Measurements from ENCODE around the gene ACOT9.
"Not testable (repeated sequence)": the region's sequence is repeated elsewhere in the genome, so short reads cannot be mapped to it uniquely, and the experiment has no call there.

ACOT9 gene

DNA sequence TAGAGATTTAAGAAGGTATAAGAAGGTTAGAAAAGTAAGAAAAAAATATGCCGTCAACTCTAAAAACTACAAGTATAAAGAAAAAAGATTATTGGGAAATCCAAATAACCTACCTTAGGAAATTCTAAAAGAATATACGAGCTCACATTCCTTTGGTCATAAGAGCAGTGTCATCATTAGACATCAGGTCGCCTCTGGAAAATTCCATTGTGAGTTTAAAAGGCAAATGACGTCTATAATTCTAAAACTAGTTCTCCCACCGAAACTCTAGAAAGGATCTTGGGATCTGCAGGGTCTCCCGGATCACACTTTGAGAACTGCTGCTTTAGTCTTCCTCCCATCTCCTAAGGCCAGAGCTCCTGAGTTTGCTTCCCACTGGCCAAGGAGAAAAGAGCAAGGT is 39.4 kb upstream of the ACOT9 start:
- peaks cover 40% of the 10 kb centered on the region for H3K36me3 Mint-ChIP-seq (ENCODE audit: insufficient read depth)
- no peaks in the 10 kb centered on the region for H3K9me3 Mint-ChIP-seq
- DNase-seq (ENCODE audit: low spot score in 2 of 2): no peak
- H3K4me3 Mint-ChIP-seq: peak overlapping the region; percentile 96
- no peak for ATAC-seq (replicated peaks; ENCODE audit: extremely low read depth, poor library complexity, severe bottlenecking)
- no peaks in the 10 kb centered on the region for H3K27me3 Mint-ChIP-seq
- H3K27ac Mint-ChIP-seq (ENCODE audit: low read depth): peak overlapping the region; percentile 94
- H3K4me1 Mint-ChIP-seq: peaks cover 30% of the 10 kb centered on the region

DNA sequence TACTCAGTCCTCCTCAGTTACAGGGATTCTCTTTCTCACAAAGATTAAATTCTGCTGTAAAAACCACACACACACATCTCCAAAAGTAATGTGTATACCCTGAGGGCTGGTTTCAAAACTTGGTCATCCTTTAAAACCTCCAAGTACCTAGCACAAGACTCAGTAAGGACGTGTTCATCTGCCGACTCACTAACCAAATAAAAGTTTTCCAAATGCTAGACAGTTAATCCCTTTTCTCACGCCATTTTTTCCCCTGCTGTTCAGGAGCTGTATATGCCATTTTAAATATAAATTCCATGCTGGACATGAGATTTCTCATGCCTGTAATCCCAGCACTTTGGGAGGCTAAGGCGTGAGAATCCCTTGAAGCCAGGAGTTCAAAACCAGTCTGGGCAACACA is 35.9 kb upstream of the ACOT9 start:
- ATAC-seq (replicated peaks; ENCODE audit: extremely low read depth, poor library complexity, severe bottlenecking): no peak
- no peak overlapping the region for H3K27ac Mint-ChIP-seq (ENCODE audit: low read depth)

DNA sequence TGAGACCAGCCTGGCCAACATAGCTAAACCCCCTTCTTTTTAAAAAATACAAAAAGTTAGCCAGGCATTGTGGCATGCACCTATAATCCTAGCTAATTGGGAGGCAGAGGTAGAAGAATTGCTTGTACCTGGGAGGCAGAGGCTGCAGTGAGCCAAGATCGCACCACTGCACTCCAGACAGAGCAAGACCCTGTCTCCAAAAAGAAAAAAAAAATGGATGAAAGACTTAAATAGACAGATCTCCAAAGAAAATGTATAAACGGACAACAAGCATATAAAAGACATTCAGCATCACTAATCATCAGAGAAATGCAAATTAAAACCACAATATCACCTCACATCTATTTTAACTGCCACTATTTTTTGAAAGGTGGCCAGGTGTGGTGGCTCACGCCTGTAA is 33.3 kb upstream of the ACOT9 start:
- H3K27ac Mint-ChIP-seq (ENCODE audit: low read depth): no peak overlapping the region
- DNase-seq (ENCODE audit: low spot score in 2 of 2) (no peak), ATAC-seq (replicated peaks; ENCODE audit: extremely low read depth, poor library complexity, severe bottlenecking) (no peak)
- H3K4me1 Mint-ChIP-seq: peaks cover 3% of the 10 kb centered on the region
- H3K36me3 Mint-ChIP-seq (ENCODE audit: insufficient read depth): peaks cover under 1% of the 10 kb centered on the region
- no peaks in the 10 kb centered on the region for H3K9me3 Mint-ChIP-seq
- no peak overlapping the region for H3K4me3 Mint-ChIP-seq
- no peaks in the 10 kb centered on the region for H3K27me3 Mint-ChIP-seq

More for the DNA sequence above, 35.9 kb upstream of the ACOT9 start:
- Mint-ChIP-seq H3K27me3 (no peaks in the 10 kb centered on the region), H3K9me3 (no peaks in the 10 kb centered on the region), H3K4me1 (peaks cover 19% of the 10 kb centered on the region), H3K36me3 (ENCODE audit: insufficient read depth) (peaks cover 19% of the 10 kb centered on the region), H3K4me3 (no peak overlapping the region)
- no peak for DNase-seq (ENCODE audit: low spot score in 2 of 2)

DNA sequence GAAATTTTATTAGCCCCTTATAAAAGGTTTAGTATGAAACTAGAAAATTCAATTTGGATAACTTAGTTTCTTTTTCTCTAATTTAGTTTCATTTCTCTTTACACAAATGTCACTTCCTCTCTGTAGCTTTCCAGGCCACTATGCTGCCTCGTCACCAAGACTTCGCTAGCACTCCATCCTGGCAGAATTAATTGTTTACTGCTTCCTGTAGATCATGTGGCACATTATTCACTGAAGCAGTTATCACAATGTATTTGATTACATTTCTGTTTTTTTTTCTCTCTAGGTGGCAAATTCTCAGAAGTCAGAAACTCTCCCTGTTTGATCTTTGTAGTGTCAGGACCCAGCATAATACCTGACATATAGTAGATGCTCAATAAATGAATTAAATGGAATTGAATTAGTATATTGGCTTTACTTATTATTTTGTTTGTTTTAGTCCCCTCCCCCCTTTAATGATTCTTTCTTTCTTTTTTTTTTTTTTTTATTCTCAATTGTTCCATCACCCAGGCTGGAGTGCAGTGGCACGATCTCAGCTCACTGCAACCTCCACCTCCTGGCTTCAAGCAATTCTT is 30.6 kb upstream of the ACOT9 start:
- Mint-ChIP-seq H3K9me3 (no peaks in the 10 kb centered on the region), H3K4me3 (peak overlapping the region; percentile 56), H3K27me3 (no peaks in the 10 kb centered on the region), H3K4me1 (no peaks in the 10 kb centered on the region), H3K36me3 (ENCODE audit: insufficient read depth) (no peaks in the 10 kb centered on the region), H3K27ac (ENCODE audit: low read depth) (peak overlapping the region; percentile 95)
- ATAC-seq (replicated peaks; ENCODE audit: extremely low read depth, poor library complexity, severe bottlenecking) (peak; percentile 99), DNase-seq (ENCODE audit: low spot score in 2 of 2) (peak in 1 of 2 donors; percentile 41)

DNA sequence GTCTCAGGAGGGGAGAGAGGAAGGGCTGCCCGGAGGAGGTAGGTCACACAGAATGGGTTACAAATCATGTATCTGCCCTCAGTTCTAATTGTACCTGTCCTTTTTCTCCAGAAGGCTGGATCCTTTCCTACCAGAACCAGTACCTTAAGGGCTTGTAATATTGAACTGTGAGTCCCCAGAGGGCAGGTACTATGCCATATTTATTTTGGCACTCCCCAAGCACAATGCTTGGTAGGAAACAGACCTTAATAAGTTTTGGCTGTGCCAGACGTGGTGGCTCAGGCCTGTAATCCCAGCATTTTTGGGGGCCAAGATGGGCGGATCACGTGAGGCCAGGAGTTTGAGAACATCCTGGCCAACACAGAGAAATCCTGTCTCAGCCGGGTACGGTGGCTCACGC is 28.0 kb upstream of the ACOT9 start:
- H3K27me3 Mint-ChIP-seq: not testable (repeated sequence)

DNA sequence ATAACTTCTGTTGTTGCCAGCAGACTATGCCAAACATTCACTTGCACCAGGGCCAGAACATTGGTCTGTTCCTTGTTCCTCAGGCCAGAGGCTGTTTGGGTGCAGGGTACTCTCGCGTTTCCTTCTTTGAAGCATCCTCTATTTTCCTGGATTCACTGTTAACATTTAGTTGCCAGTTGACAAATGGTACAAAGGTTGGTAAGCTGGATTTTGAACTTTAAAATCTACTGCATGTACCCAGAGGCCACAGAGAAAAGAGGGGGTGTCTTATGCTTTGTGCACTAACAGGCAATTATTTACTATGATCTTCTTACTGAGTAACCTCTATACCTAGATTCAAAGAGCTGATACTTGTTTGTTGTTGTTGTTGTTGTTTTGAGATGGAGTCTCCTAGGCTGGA is 27.1 kb upstream of the ACOT9 start:
- no peaks in the 10 kb centered on the region for H3K9me3 Mint-ChIP-seq
- no peaks in the 10 kb centered on the region for H3K4me1 Mint-ChIP-seq
- H3K27me3 Mint-ChIP-seq: no peaks in the 10 kb centered on the region
- H3K4me3 Mint-ChIP-seq: no peak overlapping the region
- no peaks in the 10 kb centered on the region for H3K36me3 Mint-ChIP-seq (ENCODE audit: insufficient read depth)
- no peak overlapping the region for H3K27ac Mint-ChIP-seq (ENCODE audit: low read depth)
- no peak for ATAC-seq (replicated peaks; ENCODE audit: extremely low read depth, poor library complexity, severe bottlenecking)
- no peak for DNase-seq (ENCODE audit: low spot score in 2 of 2)

More for the DNA sequence above, 28.0 kb upstream of the ACOT9 start:
- DNase-seq (ENCODE audit: low spot score in 2 of 2); ATAC-seq (replicated peaks; ENCODE audit: extremely low read depth, poor library complexity, severe bottlenecking); H3K4me3 Mint-ChIP-seq; H3K4me1 Mint-ChIP-seq; H3K36me3 Mint-ChIP-seq (ENCODE audit: insufficient read depth); H3K27ac Mint-ChIP-seq (ENCODE audit: low read depth); H3K9me3 Mint-ChIP-seq: not testable (repeated sequence)

DNA sequence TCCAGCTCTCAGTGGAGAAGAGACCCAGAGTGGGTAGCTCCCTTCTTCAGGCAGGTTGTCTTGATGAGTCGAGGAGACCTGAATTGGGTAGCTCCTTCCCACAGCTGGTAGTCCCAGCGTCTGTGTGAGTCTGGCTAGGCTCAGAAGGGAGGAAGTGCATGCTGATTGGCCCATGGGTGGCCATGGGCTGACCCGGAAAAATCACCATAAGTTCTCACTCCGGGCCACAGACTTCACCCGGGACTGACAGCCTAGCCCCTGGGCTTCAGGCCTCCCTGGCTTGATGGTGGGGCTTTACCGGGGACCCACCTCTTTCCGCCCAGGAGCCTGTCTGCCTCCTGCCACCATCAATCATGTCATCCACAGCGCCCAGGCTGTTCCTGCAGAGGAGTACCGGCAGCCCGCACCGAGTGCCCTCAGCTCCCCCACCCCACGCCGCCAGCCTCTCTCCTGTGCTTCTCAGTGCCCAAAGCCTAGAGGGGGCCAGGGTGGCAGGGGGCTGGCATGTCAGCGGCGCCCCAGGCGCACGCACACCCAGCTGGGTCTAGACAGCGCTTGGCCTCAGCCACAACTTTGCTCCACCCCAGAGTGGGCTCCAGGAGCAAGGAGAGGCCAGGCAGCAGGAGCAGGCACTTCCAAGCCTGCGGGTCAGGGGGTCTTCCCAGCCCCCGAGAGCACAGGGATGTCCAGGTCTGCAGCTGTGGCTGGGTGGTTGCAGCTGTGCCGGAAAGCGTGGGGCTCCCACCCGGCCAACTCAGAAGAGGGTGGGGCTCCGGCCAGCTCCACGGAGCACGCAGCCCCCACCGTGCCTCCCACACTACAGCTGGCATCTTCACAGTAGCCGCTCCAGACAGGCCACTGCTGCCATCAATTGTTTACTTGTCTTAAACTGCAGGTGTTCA is 23.8 kb upstream of the ACOT9 start:
- Mint-ChIP-seq H3K27ac (ENCODE audit: low read depth) (no peak overlapping the region), H3K9me3 (no peaks in the 10 kb centered on the region), H3K4me1 (no peaks in the 10 kb centered on the region), H3K4me3 (peak overlapping the region; percentile 53), H3K36me3 (ENCODE audit: insufficient read depth) (no peaks in the 10 kb centered on the region), H3K27me3 (no peaks in the 10 kb centered on the region)
- no peak for DNase-seq (ENCODE audit: low spot score in 2 of 2)
- ATAC-seq (replicated peaks; ENCODE audit: extremely low read depth, poor library complexity, severe bottlenecking): peak; percentile 75

DNA sequence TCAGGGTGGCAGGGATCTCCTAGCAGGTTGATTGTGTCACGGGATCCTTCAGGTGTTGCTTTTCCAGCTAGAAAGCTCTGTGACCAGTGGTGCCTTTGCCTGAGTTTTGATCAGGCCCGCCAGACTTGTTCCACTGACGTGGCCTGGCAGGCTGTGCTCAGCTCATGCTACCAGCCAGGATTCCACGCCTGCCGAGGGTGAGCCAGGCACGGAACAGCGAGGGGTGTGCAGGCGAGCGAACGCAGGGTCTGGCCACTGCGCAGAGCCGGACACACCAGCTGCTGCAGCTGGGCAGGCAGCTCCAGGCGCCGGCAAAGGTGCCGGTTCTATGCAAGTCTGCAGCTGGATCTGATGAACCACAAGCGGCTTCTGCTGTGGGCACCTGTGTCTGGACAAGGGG is 22.8 kb upstream of the ACOT9 start:
- Mint-ChIP-seq H3K27ac (ENCODE audit: low read depth) (no peak overlapping the region), H3K9me3 (no peaks in the 10 kb centered on the region), H3K27me3 (no peaks in the 10 kb centered on the region), H3K4me3 (no peak overlapping the region), H3K4me1 (no peaks in the 10 kb centered on the region), H3K36me3 (ENCODE audit: insufficient read depth) (no peaks in the 10 kb centered on the region)
- DNase-seq (ENCODE audit: low spot score in 2 of 2): no peak
- ATAC-seq (replicated peaks; ENCODE audit: extremely low read depth, poor library complexity, severe bottlenecking): no peak

DNA sequence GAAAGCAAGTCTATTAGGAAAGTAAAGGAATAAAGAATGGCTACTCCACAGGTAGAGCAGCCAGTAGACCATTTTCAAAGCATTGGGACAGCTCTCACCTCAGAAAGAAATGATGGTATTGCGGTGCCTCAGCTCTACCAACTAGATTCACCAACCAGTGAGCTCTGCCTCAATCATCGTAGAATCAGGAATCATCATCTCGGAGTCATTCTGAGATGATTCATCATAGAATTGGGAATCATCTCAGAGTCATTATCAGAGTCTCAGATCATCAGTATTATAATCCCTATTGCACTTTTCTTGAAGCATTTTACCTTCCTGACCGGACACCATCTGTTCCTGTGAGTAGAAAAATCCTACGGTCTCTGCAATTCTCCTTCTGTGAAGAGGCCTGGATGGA is 22.4 kb upstream of the ACOT9 start:
- Mint-ChIP-seq H3K4me1 (no peaks in the 10 kb centered on the region), H3K27ac (ENCODE audit: low read depth) (no peak overlapping the region), H3K27me3 (no peaks in the 10 kb centered on the region), H3K4me3 (no peak overlapping the region), H3K9me3 (no peaks in the 10 kb centered on the region), H3K36me3 (ENCODE audit: insufficient read depth) (no peaks in the 10 kb centered on the region)
- no peak for ATAC-seq (replicated peaks; ENCODE audit: extremely low read depth, poor library complexity, severe bottlenecking)
- no peak for DNase-seq (ENCODE audit: low spot score in 2 of 2)

DNA sequence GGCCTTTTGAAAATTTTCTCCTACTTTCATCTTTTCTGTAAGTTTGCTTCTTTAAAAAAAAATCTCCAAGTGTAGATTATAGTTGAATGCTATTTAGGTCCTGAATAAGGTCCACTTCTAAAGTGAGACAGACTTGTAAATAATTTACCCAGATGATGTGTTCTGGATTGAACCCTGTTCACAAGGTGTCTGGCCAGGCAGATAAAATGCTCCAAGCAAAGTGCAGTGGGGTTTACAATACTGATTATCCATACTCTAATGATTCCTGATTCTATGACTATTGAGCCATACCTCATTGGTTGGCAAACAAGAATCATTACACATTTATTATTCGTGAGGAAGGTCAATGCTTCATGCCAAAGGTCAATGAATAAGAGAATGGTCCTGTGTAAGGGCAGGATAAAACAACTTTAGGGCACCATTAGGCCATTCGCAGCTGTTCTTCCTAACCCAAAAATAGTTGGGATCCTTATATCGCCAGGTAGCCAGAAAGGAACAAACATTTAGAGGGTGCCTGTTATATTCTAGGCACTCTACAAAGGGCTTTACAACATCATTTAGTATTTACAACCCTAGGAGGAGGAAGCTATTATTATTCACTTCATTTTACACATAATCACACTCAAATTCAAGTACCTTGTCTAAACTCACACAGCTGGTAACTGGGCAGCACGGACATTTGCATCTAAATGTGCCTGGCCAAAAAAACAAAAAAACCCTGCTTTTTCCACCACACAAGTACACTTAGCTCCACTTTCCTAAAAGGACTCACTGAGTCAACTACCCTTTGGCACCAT is 21.3 kb upstream of the ACOT9 start:
- Mint-ChIP-seq H3K27me3 (no peaks in the 10 kb centered on the region), H3K4me1 (no peaks in the 10 kb centered on the region), H3K9me3 (no peaks in the 10 kb centered on the region), H3K4me3 (no peak overlapping the region), H3K36me3 (ENCODE audit: insufficient read depth) (no peaks in the 10 kb centered on the region), H3K27ac (ENCODE audit: low read depth) (no peak overlapping the region)
- no peak for ATAC-seq (replicated peaks; ENCODE audit: extremely low read depth, poor library complexity, severe bottlenecking)
- DNase-seq (ENCODE audit: low spot score in 2 of 2): no peak

DNA sequence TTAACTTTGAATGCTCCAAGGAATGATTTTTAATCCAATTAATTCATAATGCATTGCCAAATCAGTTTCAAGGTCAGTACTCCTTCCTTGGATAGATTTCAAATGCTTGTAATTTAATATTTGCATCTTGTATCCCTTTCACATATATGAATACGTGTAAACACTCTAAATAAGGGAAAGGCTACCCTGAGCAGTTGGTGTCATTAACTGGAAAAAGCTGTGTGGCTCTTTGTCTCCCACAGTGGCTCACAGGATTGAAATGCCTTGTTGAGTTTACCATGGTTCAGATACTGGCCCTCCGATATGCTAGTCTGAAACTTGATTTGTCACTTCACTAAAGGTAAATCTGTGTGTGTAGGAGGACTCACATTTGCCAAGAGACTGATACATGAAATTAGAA is 16.7 kb upstream of the ACOT9 start:
- Mint-ChIP-seq H3K36me3 (ENCODE audit: insufficient read depth) (no peaks in the 10 kb centered on the region), H3K27ac (ENCODE audit: low read depth) (no peak overlapping the region), H3K9me3 (no peaks in the 10 kb centered on the region), H3K4me3 (no peak overlapping the region), H3K4me1 (no peaks in the 10 kb centered on the region), H3K27me3 (no peaks in the 10 kb centered on the region)
- ATAC-seq (replicated peaks; ENCODE audit: extremely low read depth, poor library complexity, severe bottlenecking): no peak
- DNase-seq (ENCODE audit: low spot score in 2 of 2): no peak

DNA sequence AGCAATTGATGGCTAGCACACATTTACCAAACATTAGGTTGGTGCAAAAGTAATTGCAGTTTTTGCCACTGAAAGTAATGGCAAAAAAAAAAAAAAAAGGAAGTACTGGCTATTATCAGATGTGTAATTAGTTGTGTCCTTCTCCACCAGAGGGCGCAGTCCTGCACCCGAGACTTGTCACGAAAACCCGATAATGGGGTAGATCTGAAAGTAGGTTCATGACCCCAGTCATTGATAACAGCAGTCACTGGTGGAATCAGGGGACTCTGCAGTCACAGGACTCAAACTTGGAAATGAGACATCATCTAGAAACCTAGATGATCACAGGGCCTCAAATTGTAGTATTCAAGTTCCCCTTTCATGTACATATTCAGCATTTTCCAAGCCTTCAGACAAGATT is 13.1 kb upstream of the ACOT9 start:
- Mint-ChIP-seq H3K4me3 (no peak overlapping the region), H3K27ac (ENCODE audit: low read depth) (no peak overlapping the region), H3K9me3 (no peaks in the 10 kb centered on the region), H3K4me1 (no peaks in the 10 kb centered on the region), H3K36me3 (ENCODE audit: insufficient read depth) (no peaks in the 10 kb centered on the region), H3K27me3 (no peaks in the 10 kb centered on the region)
- ATAC-seq (replicated peaks; ENCODE audit: extremely low read depth, poor library complexity, severe bottlenecking) (no peak), DNase-seq (ENCODE audit: low spot score in 2 of 2) (peak; percentile 35 to 41)

Data from central memory CD8-positive, alpha-beta T cell (primary cell).